Left ventricle myocardium inferior (tissue), 1 donor: ENCODE results near the gene GRIA1. TPM values are rescaled to one million over a fixed set of nuclear protein-coding genes. Genes with fewer than 3 reads are reported as not detected.
A peak's percentile ranks its signal among the peaks of the same experiment; 100 is the strongest.

Experiments used
- DNase-seq: peaks from one replicate; pipeline ENCODE4 v3.0.0-alpha.2; 2020
- H3K27ac ChIP-seq: fragments of 200-600 bp; replicated peaks from 2 replicates; pipeline ENCODE4 v1.8.0; 2021
- H3K27me3 ChIP-seq: fragments of 200-600 bp; 2 replicates; pipeline ENCODE4 v1.8.0; 2021; ENCODE audit warnings: low read depth
- H3K36me3 ChIP-seq: fragments of 200-600 bp; 2 replicates; pipeline ENCODE4 v1.8.0; 2021
- H3K4me1 ChIP-seq: fragments of 200-600 bp; 2 replicates; pipeline ENCODE4 v1.8.0; 2021
- H3K4me3 ChIP-seq: fragments of 200-600 bp; 2 replicates; pipeline ENCODE4 v1.8.0; 2021; ENCODE audit warnings: mild to moderate bottlenecking, moderate library complexity
- H3K9me3 ChIP-seq: fragments of 200-600 bp; replicated peaks from 2 replicates; pipeline ENCODE4 v1.8.0; 2021
- CTCF ChIP-seq: fragments of 200-600 bp; IDR thresholded peaks from 2 replicates; pipeline ENCODE4 v1.8.0; 2021; ENCODE audit warnings: antibody characterized with exemption, mild to moderate bottlenecking, borderline replicate concordance
- intact Hi-C: fragments of 100-400 bp; cut with micrococcal nuclease; formaldehyde crosslinking; loops from one replicate; pipeline ENCODE4 v1.11.0; 2022
- total RNA-seq: library from RNA; stranded (reverse); fragmentation: NEBNext Ultra II Directional; extraction: Animal tissue kit (Norgen Biotek cat#: 25700); gene quantifications from one replicate; pipeline ENCODE4 v1.2.1, GENCODE V29; 2021
- donor health status: DM: no; HTN: yes; CAD: no; lungs with severe emphysema.

Gene GRIA1
- total RNA-seq, 1 donor from 2014 or later = 0.14 TPM

DNA sequence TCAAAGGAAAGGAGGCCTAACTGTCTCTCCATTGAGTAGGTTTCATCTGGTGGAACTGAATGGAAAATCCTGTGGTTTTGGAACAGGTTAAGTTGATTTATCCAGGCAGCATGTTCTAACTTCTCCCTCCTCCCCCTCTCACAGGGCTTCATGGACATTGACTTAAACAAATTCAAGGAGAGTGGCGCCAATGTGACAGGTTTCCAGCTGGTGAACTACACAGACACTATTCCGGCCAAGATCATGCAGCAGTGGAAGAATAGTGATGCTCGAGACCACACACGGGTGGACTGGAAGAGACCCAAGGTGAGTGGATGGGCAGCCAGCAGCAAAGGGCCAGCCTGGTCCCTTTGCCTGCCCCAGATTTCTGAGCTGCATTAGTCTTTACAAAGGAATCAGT is 183.9 kb downstream of the GRIA1 start:
- H3K9me3 ChIP-seq = no peaks in the 10 kb centered on the region
- H3K27me3 ChIP-seq = no peaks in the 10 kb centered on the region
- DNase-seq = no peak
- intact Hi-C loops = no loop called here
- no peak overlapping the region for H3K27ac ChIP-seq
- no peaks in the 10 kb centered on the region for H3K36me3 ChIP-seq
- H3K4me3 ChIP-seq = no peak overlapping the region
- no peak for TF ChIP-seq CTCF
- H3K4me1 ChIP-seq = peaks cover 35% of the 10 kb centered on the region

DNA sequence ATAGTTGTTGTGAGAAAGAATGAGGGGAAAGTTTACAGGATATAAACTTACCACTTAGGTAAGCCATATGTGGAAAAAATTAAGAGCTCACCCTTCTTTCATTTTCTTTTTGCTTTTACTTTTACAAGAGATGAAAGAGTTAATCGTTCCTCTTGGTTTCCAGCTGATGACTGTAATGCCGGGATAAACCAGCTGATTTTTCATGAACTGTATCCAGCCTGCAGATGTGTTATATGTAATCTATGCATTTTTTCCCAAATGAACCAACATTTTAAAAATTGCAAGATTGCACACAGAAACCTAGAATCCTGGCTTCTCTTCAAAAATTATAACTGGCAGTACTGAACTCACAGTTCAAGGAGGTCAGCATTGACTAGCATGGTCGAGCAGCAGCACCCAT is 185.9 kb downstream of the GRIA1 start:
- no peaks in the 10 kb centered on the region for H3K36me3 ChIP-seq
- no peaks in the 10 kb centered on the region for H3K9me3 ChIP-seq
- no peak for TF ChIP-seq CTCF
- intact Hi-C loops = no loop called here
- no peaks in the 10 kb centered on the region for H3K27me3 ChIP-seq
- no peak for DNase-seq
- peaks cover 34% of the 10 kb centered on the region for H3K4me1 ChIP-seq
- H3K4me3 ChIP-seq = no peak overlapping the region
- H3K27ac ChIP-seq = no peak overlapping the region

DNA sequence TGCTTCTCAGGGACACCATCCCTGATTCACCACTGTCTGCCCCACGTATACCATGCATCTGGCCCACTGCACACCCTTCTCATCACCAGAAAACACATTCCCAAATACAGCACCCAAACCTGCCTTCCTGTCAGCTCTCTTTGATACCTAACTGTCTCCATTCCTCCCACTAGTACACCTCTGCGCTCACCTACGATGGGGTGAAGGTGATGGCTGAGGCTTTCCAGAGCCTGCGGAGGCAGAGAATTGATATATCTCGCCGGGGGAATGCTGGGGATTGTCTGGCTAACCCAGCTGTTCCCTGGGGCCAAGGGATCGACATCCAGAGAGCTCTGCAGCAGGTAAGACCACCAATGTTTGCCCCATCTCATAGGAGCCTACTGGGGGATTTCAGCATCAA is 186.4 kb downstream of the GRIA1 start:
- Histone ChIP-seq H3K36me3 (no peaks in the 10 kb centered on the region), H3K27ac (no peak overlapping the region), H3K9me3 (no peaks in the 10 kb centered on the region), H3K4me3 (no peak overlapping the region), H3K4me1 (peaks cover 30% of the 10 kb centered on the region), H3K27me3 (no peaks in the 10 kb centered on the region)
- no peak for DNase-seq
- intact Hi-C loops = no loop called here
- TF ChIP-seq CTCF = no peak

DNA sequence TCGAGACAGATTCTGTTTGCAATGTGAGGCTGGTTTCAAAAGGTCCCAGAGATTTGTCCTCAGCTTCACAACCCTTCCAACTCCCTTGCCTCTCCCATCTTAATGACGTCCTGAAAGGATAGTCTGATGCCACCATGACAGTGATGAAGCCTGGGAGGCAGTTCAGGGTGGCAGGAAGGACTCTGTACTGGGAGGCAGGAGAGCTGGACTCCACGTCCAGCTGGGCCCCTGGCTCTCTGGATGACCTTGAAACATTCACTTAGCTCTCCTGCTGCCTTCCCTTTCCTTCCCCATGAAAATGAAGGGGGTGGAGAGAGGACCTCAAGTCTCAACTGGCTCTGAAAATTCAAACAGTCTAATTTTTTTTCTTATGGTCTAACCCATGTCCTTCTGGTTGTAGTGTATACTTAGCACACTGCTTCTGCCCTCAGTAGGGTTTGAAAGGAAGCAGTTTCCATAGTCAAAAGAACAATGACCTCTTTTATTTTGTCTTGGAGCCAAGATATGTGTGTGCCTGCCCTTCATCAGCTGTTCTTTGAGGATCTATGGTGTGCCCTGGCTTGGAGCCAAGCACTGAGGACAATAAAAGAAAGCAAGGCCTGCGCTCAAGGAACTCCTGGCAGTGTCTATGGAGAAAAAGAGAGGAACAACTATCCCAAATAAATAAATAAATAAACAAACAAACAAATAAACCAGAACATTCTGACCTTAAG is 188.3 kb downstream of the GRIA1 start:
- H3K36me3 ChIP-seq = no peaks in the 10 kb centered on the region
- H3K27me3 ChIP-seq = no peaks in the 10 kb centered on the region
- DNase-seq = peak; percentile 43
- H3K4me3 ChIP-seq = no peak overlapping the region
- H3K9me3 ChIP-seq = no peaks in the 10 kb centered on the region
- intact Hi-C loops = no loop called here
- no peak for TF ChIP-seq CTCF
- peak overlapping the region; percentile 67 for H3K27ac ChIP-seq
- peaks cover 17% of the 10 kb centered on the region for H3K4me1 ChIP-seq

- Histone ChIP-seq H3K4me1 (no peaks in the 10 kb centered on the region), H3K36me3 (no peaks in the 10 kb centered on the region), H3K9me3 (no peaks in the 10 kb centered on the region), H3K27ac (no peak overlapping the region), H3K27me3 (no peaks in the 10 kb centered on the region), H3K4me3 (no peak overlapping the region)
- TF ChIP-seq CTCF = no peak
- DNase-seq = no peak
- intact Hi-C loops = no loop called here
Measured at GRCh38 chr5:153690236-153690635, 199.8 kb downstream of the GRIA1 start.

DNA sequence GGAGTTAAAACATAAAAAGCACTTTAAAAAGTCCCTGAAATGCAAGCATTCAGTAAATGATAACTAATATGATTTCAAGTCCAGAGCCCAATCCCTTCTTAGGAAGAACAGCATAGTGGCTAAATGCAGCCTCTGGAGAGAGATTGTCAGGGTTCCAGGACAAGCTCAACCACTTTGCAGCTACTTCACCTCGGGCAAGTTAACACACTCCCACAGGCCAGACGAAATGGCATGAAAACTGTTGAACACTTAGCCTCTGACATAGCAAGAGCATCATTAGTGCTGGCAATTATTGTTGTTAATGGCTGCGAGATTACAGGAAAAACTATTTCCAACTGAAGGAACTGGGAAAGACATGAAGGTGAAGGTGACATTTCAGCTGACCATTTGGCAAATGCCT is 205.8 kb downstream of the GRIA1 start:
- intact Hi-C loops = no loop called here
- H3K27ac ChIP-seq = no peak overlapping the region

More for the DNA sequence above, 205.8 kb downstream of the GRIA1 start:
- DNase-seq = no peak
- TF ChIP-seq CTCF = no peak
- Histone ChIP-seq H3K4me1 (no peaks in the 10 kb centered on the region), H3K36me3 (no peaks in the 10 kb centered on the region), H3K4me3 (no peak overlapping the region), H3K9me3 (no peaks in the 10 kb centered on the region), H3K27me3 (no peaks in the 10 kb centered on the region)
